ENCODE results near the gene INPP5K. TPM values are rescaled to one million over a fixed set of nuclear protein-coding genes. Genes with fewer than 3 reads are reported as not detected.

INPP5K gene
- total RNA-seq, 2 experiments from 2014 or later = 37.6 to 39.6 TPM

DNA sequence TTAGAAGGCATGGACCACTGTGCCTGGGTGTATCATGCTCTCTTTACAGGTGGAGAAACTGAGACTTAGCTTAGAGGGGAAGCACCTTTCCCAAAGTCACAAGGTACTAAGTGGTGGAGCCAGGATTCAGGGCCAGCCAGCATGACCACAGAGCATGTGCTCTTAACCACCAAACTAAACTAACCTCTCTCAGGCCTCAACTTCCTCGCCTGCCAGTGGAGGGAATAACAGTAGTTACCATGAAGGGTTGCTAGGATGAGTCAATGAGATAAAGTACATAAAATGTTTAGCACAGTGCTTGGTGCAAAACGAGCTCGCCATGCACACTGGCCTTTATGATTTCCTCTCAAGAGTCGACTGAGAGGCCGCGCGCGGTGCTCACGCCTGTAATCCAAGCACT lies 17.5 kb downstream of the INPP5K start:
- Mint-ChIP-seq H3K27me3 (ENCODE audit: low read depth) (no peaks in the 10 kb centered on the region), H3K4me3 (no peak overlapping the region), H3K9me3 (ENCODE audit: insufficient read depth) (no peaks in the 10 kb centered on the region), H3K27ac (no peak overlapping the region), H3K4me1 (ENCODE audit: low read depth) (peaks cover 11% of the 10 kb centered on the region), H3K36me3 (ENCODE audit: low read depth) (no peaks in the 10 kb centered on the region)
- DNase-seq (no peak), ATAC-seq (peak; percentile 66)
- CTCF ChIA-PET = interaction anchor here (1.0 to 1.4 kb wide), 3 partner anchors 17 to 134 kb away, joined by 3 to 5 read pairs (median 3); partner anchors contain the start of gene INPP5K
- POLR2A ChIA-PET = no interaction called here

DNA sequence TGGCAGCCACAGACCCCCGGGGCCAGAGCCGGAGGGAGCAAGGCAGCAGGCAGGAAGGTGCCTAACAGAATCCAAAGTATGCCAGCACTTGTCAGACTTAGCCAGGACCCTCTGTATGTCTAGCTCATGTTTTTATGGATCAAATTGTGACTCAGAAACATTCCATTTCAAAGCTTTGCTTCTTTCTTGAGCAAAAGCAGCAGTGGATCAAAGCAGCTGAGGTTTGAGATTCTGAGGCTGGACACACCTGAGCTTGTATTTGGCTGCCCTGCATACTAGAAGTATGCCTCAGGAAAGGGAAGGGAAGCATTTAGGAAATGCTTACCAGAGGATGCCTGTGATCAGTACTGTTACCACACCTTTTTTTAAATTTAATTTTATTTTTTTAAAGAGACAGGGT lies 18.2 kb downstream of the INPP5K start:
- Mint-ChIP-seq H3K4me1 (ENCODE audit: low read depth) (peaks cover 13% of the 10 kb centered on the region), H3K9me3 (ENCODE audit: insufficient read depth) (no peaks in the 10 kb centered on the region), H3K27ac (no peak overlapping the region), H3K4me3 (no peak overlapping the region), H3K36me3 (ENCODE audit: low read depth) (no peaks in the 10 kb centered on the region), H3K27me3 (ENCODE audit: low read depth) (no peaks in the 10 kb centered on the region)
- ATAC-seq (no peak), DNase-seq (no peak)
- ChIA-PET POLR2A (no interaction called here), CTCF (interaction anchor here (1.0 to 1.4 kb wide), 2 partner anchors 17 to 18 kb away, joined by 3 read pairs; partner anchors contain the start of gene INPP5K)

DNA sequence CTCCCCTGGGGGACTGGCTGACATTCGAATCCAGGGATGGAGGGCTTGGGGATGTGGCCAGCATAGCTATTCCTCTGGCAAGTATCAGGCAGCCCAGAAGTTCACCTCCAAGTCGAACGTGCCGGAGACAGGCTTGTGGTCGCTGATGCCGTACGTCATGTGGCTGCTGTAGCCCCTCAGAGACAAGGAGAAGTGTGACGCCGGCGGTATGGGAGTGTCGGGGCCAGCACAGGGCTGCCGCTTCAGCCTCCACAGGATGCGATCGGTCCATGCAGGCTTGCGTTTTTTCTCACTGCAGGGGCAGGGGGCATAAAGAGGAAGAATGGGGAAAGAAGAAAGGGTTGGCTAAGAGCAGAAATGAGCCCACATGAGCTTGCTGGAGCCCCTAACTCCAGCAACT lies 18.6 kb downstream of the INPP5K start:
- ChIA-PET CTCF (interaction anchor here (1.0 kb wide), 1 partner anchor 19 kb away, joined by 3 read pairs; the partner anchor contains the start of gene INPP5K), POLR2A (no interaction called here)
- no peak overlapping the region for H3K4me3 Mint-ChIP-seq
- no peaks in the 10 kb centered on the region for H3K27me3 Mint-ChIP-seq (ENCODE audit: low read depth)
- H3K9me3 Mint-ChIP-seq (ENCODE audit: insufficient read depth) = no peaks in the 10 kb centered on the region
- DNase-seq (no peak), ATAC-seq (no peak)
- no peak overlapping the region for H3K27ac Mint-ChIP-seq
- H3K4me1 Mint-ChIP-seq (ENCODE audit: low read depth) = peaks cover 13% of the 10 kb centered on the region
- no peaks in the 10 kb centered on the region for H3K36me3 Mint-ChIP-seq (ENCODE audit: low read depth)

DNA sequence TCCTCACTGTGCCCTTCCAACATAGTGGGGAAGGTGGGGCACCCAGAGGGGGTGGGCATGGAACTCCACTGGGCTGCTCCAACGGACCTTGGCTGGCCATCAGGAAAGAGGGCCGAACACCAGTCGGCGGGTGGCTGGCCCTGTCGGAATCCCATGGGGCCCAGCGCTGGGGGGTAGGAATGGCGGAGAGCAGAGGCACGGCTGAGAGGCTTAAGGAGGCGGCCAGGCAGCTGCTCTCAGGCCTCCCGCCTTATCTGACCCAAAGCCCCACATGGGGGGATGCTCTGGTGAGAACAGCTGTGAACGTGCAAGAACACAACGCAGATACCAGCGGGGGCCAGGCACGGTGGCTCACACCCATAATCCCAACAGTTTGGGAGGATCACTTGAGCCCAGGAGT lies 19.5 kb downstream of the INPP5K start:
- CTCF ChIA-PET = no interaction called here
- ATAC-seq = no peak
- H3K27me3 Mint-ChIP-seq (ENCODE audit: low read depth) = no peaks in the 10 kb centered on the region
- POLR2A ChIA-PET = interaction anchor here (1.1 kb wide), 1 partner anchor 9 kb away, joined by 3 read pairs; no protein-coding TSS in a partner anchor
- no peak overlapping the region for H3K4me3 Mint-ChIP-seq
- peaks cover 17% of the 10 kb centered on the region for H3K4me1 Mint-ChIP-seq (ENCODE audit: low read depth)
- H3K27ac Mint-ChIP-seq = no peak overlapping the region
- no peaks in the 10 kb centered on the region for H3K9me3 Mint-ChIP-seq (ENCODE audit: insufficient read depth)
- no peaks in the 10 kb centered on the region for H3K36me3 Mint-ChIP-seq (ENCODE audit: low read depth)
- DNase-seq = no peak

GRCh38 chr17:1495265-1495989 lies 21.0 kb downstream of the INPP5K start:
- Mint-ChIP-seq H3K36me3 (ENCODE audit: low read depth) (no peaks in the 10 kb centered on the region), H3K9me3 (ENCODE audit: insufficient read depth) (no peaks in the 10 kb centered on the region), H3K27me3 (ENCODE audit: low read depth) (no peaks in the 10 kb centered on the region), H3K27ac (no peak overlapping the region), H3K4me1 (ENCODE audit: low read depth) (peaks cover 22% of the 10 kb centered on the region), H3K4me3 (no peak overlapping the region)
- DNase-seq (no peak), ATAC-seq (no peak)
- CTCF ChIA-PET = interaction anchor here (1.6 kb wide), 1 partner anchor 130 kb away, joined by 4 read pairs; no protein-coding TSS in a partner anchor
- POLR2A ChIA-PET = no interaction called here

- CTCF ChIA-PET = interaction anchor here (1.6 kb wide), 1 partner anchor 130 kb away, joined by 4 read pairs; no protein-coding TSS in a partner anchor
- Mint-ChIP-seq H3K36me3 (ENCODE audit: low read depth) (no peaks in the 10 kb centered on the region), H3K4me3 (no peak overlapping the region), H3K9me3 (ENCODE audit: insufficient read depth) (no peaks in the 10 kb centered on the region), H3K4me1 (ENCODE audit: low read depth) (peaks cover 26% of the 10 kb centered on the region), H3K27ac (no peak overlapping the region), H3K27me3 (ENCODE audit: low read depth) (no peaks in the 10 kb centered on the region)
- POLR2A ChIA-PET = no interaction called here
- no peak for ATAC-seq
- no peak for DNase-seq
Measured at GRCh38 chr17:1494736-1495253, 21.6 kb downstream of the INPP5K start.

DNA sequence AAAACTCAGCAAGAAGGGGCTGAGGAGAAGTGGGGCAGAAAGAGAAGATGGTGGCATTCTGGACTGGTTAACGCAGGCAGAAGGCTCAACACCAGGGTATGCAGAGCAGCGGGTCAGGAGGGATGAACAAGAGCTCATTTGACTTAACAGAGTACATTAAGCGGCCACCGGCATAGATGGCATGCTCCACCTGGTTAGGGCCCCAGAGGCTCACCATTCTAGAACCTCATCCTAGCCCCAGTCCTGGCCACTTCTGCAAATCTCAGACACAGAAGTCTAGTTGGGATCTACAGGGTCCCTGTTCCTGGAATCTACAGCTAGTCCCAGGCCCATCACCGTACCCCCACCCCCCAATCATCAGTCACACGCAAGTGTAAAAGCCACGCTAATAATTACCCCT lies 22.2 kb downstream of the INPP5K start:
- no peaks in the 10 kb centered on the region for H3K36me3 Mint-ChIP-seq (ENCODE audit: low read depth)
- ATAC-seq = no peak
- no peak overlapping the region for H3K27ac Mint-ChIP-seq

GRCh38 chr17:1493291-1493980 lies 23.0 kb downstream of the INPP5K start:
- Mint-ChIP-seq H3K27me3 (ENCODE audit: low read depth) (no peaks in the 10 kb centered on the region), H3K9me3 (ENCODE audit: insufficient read depth) (no peaks in the 10 kb centered on the region), H3K36me3 (ENCODE audit: low read depth) (no peaks in the 10 kb centered on the region), H3K4me1 (ENCODE audit: low read depth) (peaks cover 25% of the 10 kb centered on the region), H3K27ac (no peak overlapping the region), H3K4me3 (no peak overlapping the region)
- no peak for DNase-seq
- no peak for ATAC-seq
- ChIA-PET POLR2A (interaction anchor here (0.6 to 1.0 kb wide), 2 partner anchors 23 kb away, joined by 4 to 5 read pairs; partner anchors contain the start of gene INPP5K), CTCF (interaction anchor here (1.6 to 1.7 kb wide), 2 partner anchors 22 to 128 kb away, joined by 4 read pairs; no protein-coding TSS in a partner anchor)

More for the DNA sequence above, 22.2 kb downstream of the INPP5K start:
- H3K4me3 Mint-ChIP-seq = no peak overlapping the region
- H3K4me1 Mint-ChIP-seq (ENCODE audit: low read depth) = peaks cover 27% of the 10 kb centered on the region
- DNase-seq = no peak
- no peaks in the 10 kb centered on the region for H3K27me3 Mint-ChIP-seq (ENCODE audit: low read depth)
- ChIA-PET POLR2A (interaction anchor here (0.6 kb wide), 1 partner anchor 22 kb away, joined by 5 read pairs; the partner anchor contains the start of gene INPP5K), CTCF (interaction anchor here (1.6 kb wide), 1 partner anchor 129 kb away, joined by 4 read pairs; no protein-coding TSS in a partner anchor)
- H3K9me3 Mint-ChIP-seq (ENCODE audit: insufficient read depth) = no peaks in the 10 kb centered on the region

DNA sequence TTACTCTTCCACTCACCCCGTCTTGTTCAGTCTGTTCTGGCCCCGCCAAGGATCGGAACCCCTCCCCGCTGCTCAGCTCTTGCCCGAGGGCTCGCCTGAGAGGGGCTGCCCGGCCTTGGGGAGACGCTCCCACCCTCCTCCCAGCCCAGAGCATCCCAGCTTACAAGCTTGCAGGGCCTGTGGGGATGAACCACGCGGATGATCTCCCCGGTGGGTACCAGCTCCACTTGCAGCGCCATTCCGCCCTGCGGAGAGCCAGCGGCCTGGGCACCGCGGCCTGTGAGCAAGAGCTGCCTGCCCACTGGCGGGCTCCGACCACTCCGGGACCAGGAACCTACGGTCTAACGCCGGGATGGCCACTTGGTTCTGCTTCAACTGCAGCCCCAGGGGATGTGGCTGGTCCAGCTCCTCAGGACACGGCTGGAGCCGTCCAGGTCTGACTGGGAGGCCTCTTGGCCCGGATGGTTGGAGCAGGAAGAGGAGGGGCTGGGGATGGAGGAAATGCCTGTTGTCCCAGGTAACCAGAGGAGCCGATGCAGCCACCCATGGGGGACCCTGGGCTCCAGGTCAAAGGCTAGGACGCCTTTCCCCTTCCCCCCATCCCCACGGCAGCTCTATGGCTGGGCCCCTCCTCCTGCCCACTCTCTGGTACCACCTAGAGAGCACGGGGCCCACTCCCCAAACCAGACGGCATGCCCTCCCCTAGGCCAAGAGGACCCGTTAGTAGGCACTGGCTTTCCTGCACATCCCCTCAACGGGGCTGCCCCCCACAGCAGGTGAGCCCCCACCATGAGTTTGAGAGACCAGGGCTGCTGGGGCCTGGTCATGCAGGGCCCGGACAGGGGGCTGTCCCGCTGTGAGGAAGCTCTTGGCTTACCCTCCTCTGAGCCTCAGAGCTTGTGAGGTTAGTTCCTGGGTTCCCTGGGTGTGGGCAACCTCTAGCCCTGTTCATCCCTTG lies 23.9 kb downstream of the INPP5K start, which contains the start of gene MYO1C:
Gene MYO1C, minus strand, starts transcription at position 438 of the 958 bp plus-strand sequence. Its CDS starts 199 bp downstream, at position 239.
- no peaks in the 10 kb centered on the region for H3K27me3 Mint-ChIP-seq (ENCODE audit: low read depth)
- H3K4me1 Mint-ChIP-seq (ENCODE audit: low read depth) = peaks cover 26% of the 10 kb centered on the region
- H3K36me3 Mint-ChIP-seq (ENCODE audit: low read depth) = no peaks in the 10 kb centered on the region
- DNase-seq = no peak
- ATAC-seq = no peak
- CTCF ChIA-PET = interaction anchor here (1.3 to 1.7 kb wide), 2 partner anchors 23 to 127 kb away, joined by 4 to 6 read pairs; no protein-coding TSS in a partner anchor
- peak within 1 kb of the TSS; percentile 79 for H3K4me3 Mint-ChIP-seq
- peak within 1 kb of the TSS; percentile 85 for H3K27ac Mint-ChIP-seq
- POLR2A ChIA-PET = interaction anchor here (0.6 to 1.0 kb wide), 5 partner anchors 11 to 24 kb away, joined by 3 to 6 read pairs (median 4); partner anchors contain the start of gene INPP5K
- H3K9me3 Mint-ChIP-seq (ENCODE audit: insufficient read depth) = no peaks in the 10 kb centered on the region

- Mint-ChIP-seq H3K27ac (peak overlapping the region; percentile 85), H3K4me1 (ENCODE audit: low read depth) (peaks cover 33% of the 10 kb centered on the region), H3K4me3 (peak overlapping the region; percentile 79), H3K9me3 (ENCODE audit: insufficient read depth) (no peaks in the 10 kb centered on the region), H3K27me3 (ENCODE audit: low read depth) (no peaks in the 10 kb centered on the region), H3K36me3 (ENCODE audit: low read depth) (no peaks in the 10 kb centered on the region)
- peak; percentile 52 for DNase-seq
- peak; percentile 71 for ATAC-seq
- CTCF ChIA-PET = interaction anchor here (1.3 to 1.7 kb wide), 2 partner anchors 24 to 126 kb away, joined by 4 to 6 read pairs; no protein-coding TSS in a partner anchor
- POLR2A ChIA-PET = interaction anchor here (0.6 to 1.0 kb wide), 3 partner anchors 14 to 25 kb away, joined by 3 to 6 read pairs (median 5); partner anchors contain the start of gene INPP5K
Measured at GRCh38 chr17:1491443-1492248, 24.8 kb downstream of the INPP5K start.
